Heart right ventricle (tissue), 16 donors: ENCODE data around the gene CDC42EP2. TPM values are rescaled to one million over a fixed set of nuclear protein-coding genes. Genes with fewer than 3 reads are reported as not detected.

Experiments used
- ATAC-seq, 8 donors: fragments of 200-7000 bp; cut with Tn5 transposase; one replicate each; pipeline ENCODE4 v1.9.1; 2020; ENCODE audit warnings: mild to moderate bottlenecking in 8 of 8, moderate library complexity in 8 of 8, moderate number of reproducible peaks in 1 of 8
- DNase-seq, 2 donors: peaks; one replicate each; pipeline ENCODE4 v3.0.0-alpha.2; 2020
- H3K27ac ChIP-seq, 10 donors: fragments of 200-600 bp; sonication (generic) in 2 of 10; one replicate each; pipeline versions ENCODE4 v1.5.0 to v1.8.0; 2020 to 2022; ENCODE audit warnings: mild to moderate bottlenecking in 3 of 10
- H3K27me3 ChIP-seq, 7 donors: fragments of 200-600 bp; one replicate each; pipeline ENCODE4 v1.8.0; 2021 to 2022; ENCODE audit warnings: mild to moderate bottlenecking in 2 of 7
- H3K36me3 ChIP-seq, 9 donors: fragments of 200-600 bp; sonication (generic) in 1 of 9; one replicate each; pipeline versions ENCODE4 v1.5.0 to v1.8.0; 2020 to 2022; ENCODE audit warnings: mild to moderate bottlenecking in 2 of 9
- H3K4me1 ChIP-seq, 9 donors: fragments of 200-600 bp; sonication (generic) in 1 of 9; one replicate each; pipeline versions ENCODE4 v1.5.0 to v1.8.0; 2020 to 2022; ENCODE audit warnings: mild to moderate bottlenecking in 4 of 9
- H3K4me3 ChIP-seq, 10 donors: fragments of 200-600 bp; sonication (generic) in 2 of 10; one replicate each; pipeline versions ENCODE4 v1.5.0 to v1.8.0; 2020 to 2022; ENCODE audit warnings: mild to moderate bottlenecking in 7 of 10, moderate library complexity in 2 of 10
- H3K9me3 ChIP-seq, 11 donors: fragments of 200-600 bp in 10 of 11; sonication (generic) in 2 of 11; one replicate each; pipeline versions ENCODE4 v1.5.0 to v1.8.0; 2013 to 2022; ENCODE audit warnings: mild to moderate bottlenecking in 2 of 11, control low read depth in 1 of 11, moderate library complexity in 1 of 11
- WGBS, 2 donors: extraction: QIAGEN DNeasy Blood & Tissue Kit; methylation state at CpG; one replicate each; pipeline ENCODE4 v1.1.7; 2013; ENCODE audit warnings: inconsistent platforms in 1 of 2; 5-methylcytosine and 5-hydroxymethylcytosine counted together
- intact Hi-C, 10 donors: fragments of 100-400 bp; cut with DNase I; formaldehyde crosslinking; loops; one replicate each; pipeline versions ENCODE4 v1.11.1 to v1.14.2; 2022
- polyA plus RNA-seq, 2 donors: library from polyadenylated mRNA; stranded (reverse); fragments of 200-250 nt; gene quantifications; one replicate each; pipeline ENCODE4 v1.2.3, GENCODE V29; 2013
- total RNA-seq, 10 donors: library from RNA; stranded (reverse); fragmentation: NEBNext Ultra II Directional in 3 of 10; extraction: Animal tissue kit (Norgen Biotek cat#: 25700) in 3 of 10; gene quantifications; one replicate each; pipeline versions ENCODE4 v1.2.1 to v1.2.4, GENCODE V29; 2021 to 2023
- TF ChIP-seq, protein P1 (sequence below), 9 donors: fragments of 200-600 bp; sonication (generic) in 2 of 9; IDR thresholded peaks; one replicate each; pipeline versions ENCODE4 v1.5.0 to v1.8.0; 2021 to 2022; ENCODE audit warnings: antibody characterized with exemption in 9 of 9, mild to moderate bottlenecking in 5 of 9, moderate library complexity in 1 of 9
- donor health status: Arrhythmogenic right ventricular cardiomyopathy.
- donor health status: ischemic (EF 13 %, LVEDD 7.1; RV severe dilation, severe dysfunction).
- donor health status: healthy with polysubstance abuse.
- donor health status: DM: no; HTN: yes; CAD: no.
- donor health status: DM: no; HTN: no; CAD: no.
- donor health status: ischemic (EF 25% LVEDD 6.9; RV normal size, moderate dysfunction).
- donor health status: ischemic (EF 25% LVEDD 5.7; RV mildly dilated, moderate dysfunction).
- donor health status: healthy.
- donor health status: DM: yes; HTN: yes; CAD: no.
- donor health status: Ischemic cardiomyopathy.
- donor health status: ischemic (EF 35%, LVEDD 5.7; RV mildly dilated, moderate dysfunction).
- donor health status: nonischemic (EF 11% LVEDD 7.7; RV severe dilation, severe dysfunction).
- donor health status: DM: yes; HTN: yes; CAD: no.
- donor health status: PGD.
- donor health status: ischemic (EF 29% LVEDD 5.4; RV normal size, mild dysfunction).
- donor health status: nonischemic (EF 23%, LVEDD 6.1; RV moderate dilation, normal function).

The CDC42EP2 gene
- total and polyA plus RNA-seq, 12 donors: 3.9 to 21.9 (median 9.9) TPM

DNA sequence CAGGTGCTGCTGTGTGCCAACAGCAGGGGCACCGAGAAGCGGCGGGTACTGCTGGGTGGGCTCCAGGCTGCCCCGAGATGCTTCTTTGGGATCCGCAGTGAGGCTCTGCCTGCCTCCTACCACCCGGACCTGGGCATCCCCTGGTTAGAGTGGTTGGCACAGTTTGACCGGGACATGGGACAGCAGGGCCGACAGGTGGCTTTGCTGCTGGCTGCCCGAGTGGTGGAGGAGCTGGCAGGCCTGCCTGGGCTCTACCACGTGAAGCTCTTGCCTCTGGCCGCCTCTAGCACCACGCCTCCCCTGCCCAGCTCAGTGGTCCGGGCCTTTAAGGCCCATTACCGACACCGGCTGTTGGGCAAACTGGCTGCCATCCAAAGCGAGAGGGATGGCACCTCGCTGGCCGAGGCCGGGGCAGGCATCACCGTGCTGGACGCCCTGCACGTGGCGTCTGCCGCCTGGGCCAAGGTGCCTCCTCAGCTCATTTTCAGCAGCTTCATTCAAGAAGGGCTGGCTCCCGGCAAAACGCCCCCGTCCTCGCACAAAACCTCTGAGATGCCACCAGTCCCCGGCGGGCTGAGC lies 41.8 kb downstream of the CDC42EP2 start:
- peaks cover 0 to 16% (median 0%) of the 10 kb centered on the region in 7 donors for H3K27me3 ChIP-seq
- H3K4me1 ChIP-seq: peaks cover 15 to 42% (median 28%) of the 10 kb centered on the region in 9 donors
- 78 to 85% methylated on average over 30 of the region's 30 CpGs for WGBS, 2 donors
- no peak for DNase-seq
- peak in 4 of 8 donors; percentile 5 to 25 (median 17) for ATAC-seq
- intact Hi-C loops: no loop called here
- H3K36me3 ChIP-seq: peaks cover 0 to 20% (median 12%) of the 10 kb centered on the region in 9 donors
- H3K4me3 ChIP-seq: peak overlapping the region in 4 of 10 donors; percentile 65 to 83 (median 72)
- peak overlapping the region in 1 of 10 donors; percentile 12 for H3K27ac ChIP-seq
- no peaks in the 10 kb centered on the region for H3K9me3 ChIP-seq
- TF ChIP-seq, protein P1, sequence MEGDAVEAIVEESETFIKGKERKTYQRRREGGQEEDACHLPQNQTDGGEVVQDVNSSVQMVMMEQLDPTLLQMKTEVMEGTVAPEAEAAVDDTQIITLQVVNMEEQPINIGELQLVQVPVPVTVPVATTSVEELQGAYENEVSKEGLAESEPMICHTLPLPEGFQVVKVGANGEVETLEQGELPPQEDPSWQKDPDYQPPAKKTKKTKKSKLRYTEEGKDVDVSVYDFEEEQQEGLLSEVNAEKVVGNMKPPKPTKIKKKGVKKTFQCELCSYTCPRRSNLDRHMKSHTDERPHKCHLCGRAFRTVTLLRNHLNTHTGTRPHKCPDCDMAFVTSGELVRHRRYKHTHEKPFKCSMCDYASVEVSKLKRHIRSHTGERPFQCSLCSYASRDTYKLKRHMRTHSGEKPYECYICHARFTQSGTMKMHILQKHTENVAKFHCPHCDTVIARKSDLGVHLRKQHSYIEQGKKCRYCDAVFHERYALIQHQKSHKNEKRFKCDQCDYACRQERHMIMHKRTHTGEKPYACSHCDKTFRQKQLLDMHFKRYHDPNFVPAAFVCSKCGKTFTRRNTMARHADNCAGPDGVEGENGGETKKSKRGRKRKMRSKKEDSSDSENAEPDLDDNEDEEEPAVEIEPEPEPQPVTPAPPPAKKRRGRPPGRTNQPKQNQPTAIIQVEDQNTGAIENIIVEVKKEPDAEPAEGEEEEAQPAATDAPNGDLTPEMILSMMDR (IDR thresholded peaks at IDR 0.05): no peak

DNA sequence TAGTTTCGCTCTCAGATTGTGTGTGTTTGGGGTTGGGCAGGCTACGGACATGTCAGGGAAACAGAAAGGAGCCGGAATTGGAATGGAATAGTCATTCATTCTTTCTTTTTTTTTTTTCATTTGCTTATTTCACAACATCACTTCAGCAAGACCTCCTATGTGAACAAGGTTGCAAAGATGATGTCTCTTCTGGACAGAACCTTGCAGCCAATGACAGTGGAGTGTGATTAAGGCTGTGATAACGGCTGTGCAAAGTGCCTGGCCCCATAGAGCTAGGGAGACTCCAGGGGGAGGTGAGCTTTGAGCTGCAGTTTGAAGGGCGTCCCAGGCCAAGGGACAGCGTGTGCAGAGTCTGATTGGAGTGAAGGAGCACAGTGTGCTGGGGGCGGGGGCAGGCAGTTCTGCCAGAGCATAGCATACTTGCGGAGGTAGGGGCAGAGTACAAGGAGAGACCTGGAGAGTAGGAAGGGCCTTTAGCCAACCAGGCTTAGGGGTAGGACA lies 43.2 kb downstream of the CDC42EP2 start:
- ATAC-seq (peak in 4 of 8 donors; percentile 2 to 64 (median 28)), DNase-seq (peak in 1 of 2 donors; percentile 48)
- Histone ChIP-seq H3K27ac (peak overlapping the region in 2 of 10 donors; percentile 10 to 15), H3K9me3 (no peaks in the 10 kb centered on the region), H3K4me3 (no peak overlapping the region), H3K27me3 (peaks cover 0 to 16% (median 0%) of the 10 kb centered on the region in 7 donors), H3K36me3 (peaks cover 0 to 6% (median 0%) of the 10 kb centered on the region in 9 donors), H3K4me1 (peaks cover 15 to 42% (median 33%) of the 10 kb centered on the region in 9 donors)
- WGBS, 2 donors: 72 to 79% methylated on average over 8 of the region's 8 CpGs
- TF ChIP-seq, protein P1 (IDR thresholded peaks at IDR 0.05): no peak
- intact Hi-C loops: no loop called here

DNA sequence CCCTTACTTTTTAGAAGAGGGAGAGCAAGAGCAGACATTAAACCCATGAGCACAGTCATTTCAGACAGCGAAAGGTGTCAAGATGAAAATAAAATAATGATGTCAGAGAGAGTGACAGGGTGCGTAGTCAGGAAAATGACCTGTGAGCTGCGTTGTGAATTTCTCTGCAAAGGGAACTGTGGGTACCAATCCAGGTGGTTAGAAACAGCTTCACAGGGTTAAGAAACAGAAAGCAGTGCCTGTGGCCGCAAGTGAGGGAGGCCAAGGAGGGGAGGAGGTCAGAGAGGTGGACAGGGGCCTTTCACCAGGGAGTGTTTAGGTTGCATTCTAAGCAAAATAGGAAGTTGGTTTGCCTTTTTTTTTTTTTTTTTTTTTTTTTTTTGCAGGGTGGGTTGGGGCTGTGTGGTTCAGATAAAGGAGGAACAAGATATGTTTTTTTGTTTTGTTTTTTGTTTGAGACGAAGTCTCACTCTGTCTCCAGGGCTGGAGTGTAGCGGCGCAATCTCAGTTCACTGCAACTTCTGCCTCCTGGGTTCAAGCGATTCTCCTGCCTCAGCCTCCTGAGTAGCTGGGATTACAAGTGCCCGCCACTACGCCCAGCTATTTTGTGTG lies 47.8 kb downstream of the CDC42EP2 start:
- intact Hi-C loops: loop anchor here in 1 of 10 donors (5.0 kb wide), 1 partner anchor 155 kb away; no protein-coding TSS in a partner anchor
- TF ChIP-seq, protein P1 (IDR thresholded peaks at IDR 0.05): no peak
- 83 to 89% methylated on average over 10 of the region's 10 CpGs for WGBS, 2 donors
- H3K4me1 ChIP-seq: peaks cover 0 to 24% (median 15%) of the 10 kb centered on the region in 9 donors
- DNase-seq (no peak), ATAC-seq (peak in 1 of 8 donors; percentile 16)
- H3K27ac ChIP-seq: peak overlapping the region in 3 of 10 donors; percentile 24 to 79 (median 35)
- peak overlapping the region in 1 of 10 donors; percentile 16 for H3K4me3 ChIP-seq
- no peaks in the 10 kb centered on the region for H3K27me3 ChIP-seq
- no peaks in the 10 kb centered on the region for H3K36me3 ChIP-seq
- no peaks in the 10 kb centered on the region for H3K9me3 ChIP-seq

DNA sequence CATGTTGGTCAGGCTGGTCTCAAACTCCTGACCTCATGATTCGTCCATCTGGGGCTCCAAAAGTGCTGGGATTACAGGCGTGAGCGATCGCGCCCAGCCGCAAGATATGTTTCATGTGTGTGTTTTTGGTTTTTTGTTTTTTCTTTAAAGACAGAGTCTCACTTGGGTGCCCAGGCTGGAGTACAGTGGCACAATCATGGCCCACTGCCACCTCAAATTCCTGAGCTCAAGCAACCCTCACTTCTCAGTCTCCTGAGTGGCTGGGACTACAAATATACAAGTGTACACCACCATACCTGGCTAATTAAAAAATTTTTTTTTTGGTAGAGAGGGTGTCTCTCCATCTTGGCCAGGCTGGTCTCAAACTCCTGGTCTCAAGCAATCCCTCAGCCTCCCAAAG lies 48.3 kb downstream of the CDC42EP2 start:
- no peaks in the 10 kb centered on the region for H3K36me3 ChIP-seq
- 92% methylated on average over 6 of the region's 6 CpGs for WGBS, 2 donors
- peaks cover 0 to 23% (median 15%) of the 10 kb centered on the region in 9 donors for H3K4me1 ChIP-seq
- H3K27me3 ChIP-seq: no peaks in the 10 kb centered on the region
- no peaks in the 10 kb centered on the region for H3K9me3 ChIP-seq
- DNase-seq (no peak), ATAC-seq (no peak)
- intact Hi-C loops: loop anchor here in 1 of 10 donors (5.0 kb wide), 1 partner anchor 154 kb away; no protein-coding TSS in a partner anchor
- TF ChIP-seq, protein P1 (IDR thresholded peaks at IDR 0.05): no peak
- peak overlapping the region in 3 of 10 donors; percentile 24 to 79 (median 35) for H3K27ac ChIP-seq
- peak overlapping the region in 1 of 10 donors; percentile 16 for H3K4me3 ChIP-seq
